Measurements from ENCODE around the gene CYLD. TPM values are rescaled to one million over a fixed set of nuclear protein-coding genes. Genes with fewer than 3 reads are reported as not detected.

CYLD gene
- total RNA-seq, 1 experiment from 2014 or later, result 12.5 TPM

- no CpG with 5 or more reads among the region's 6 CpGs for WGBS (ENCODE audit: extremely low coverage, insufficient read length, low lambda C conversion rate)
Measured at GRCh38 chr16:50809561-50809960, 67.7 kb downstream of the CYLD start.

More at GRCh38 chr16:50809561-50809960, 67.7 kb downstream of the CYLD start:
- H3K23ac ChIP-seq (ENCODE audit: insufficient read length, low read depth, low read length), result no peak overlapping the region
- H3K9ac ChIP-seq (ENCODE audit: extremely low read depth, insufficient read length, low read length), result no peak overlapping the region
- no peak overlapping the region for H3K18ac ChIP-seq (ENCODE audit: insufficient read length, low read depth, low read length)
- Mint-ChIP-seq H3K9me3 (no peaks in the 10 kb centered on the region), H3K4me3 (no peak overlapping the region), H3K27ac (no peak overlapping the region; a peak in 1 of 7 replicates), H3K27me3 (ENCODE audit: low read depth) (peaks cover 3% of the 10 kb centered on the region; the same call in 1 of the 2 replicates), H3K4me1 (peaks cover 18 to 23% of the 10 kb centered on the region in 2 experiments), H3K36me3 (ENCODE audit: insufficient read depth in 1 of 3, low read depth in 3 of 3) (no peaks in the 10 kb centered on the region; a peak in 1 of 7 replicates)
- H3K56ac ChIP-seq (ENCODE audit: insufficient read length, low read depth, low read length), result no peak overlapping the region
- H4K20me1 ChIP-seq (ENCODE audit: control insufficient read depth, insufficient read depth, insufficient read length), result no peaks in the 10 kb centered on the region
- no peak overlapping the region for H3K4me2 ChIP-seq (ENCODE audit: insufficient read depth, insufficient read length, low read length)
- H4K5ac ChIP-seq (ENCODE audit: insufficient read length, low read depth, low read length), result no peak overlapping the region
- H2BK15ac ChIP-seq (ENCODE audit: low read depth, low read length), result no peak overlapping the region
- no peak overlapping the region for H3T11ph ChIP-seq (ENCODE audit: low read length)
- H3K9me3 ChIP-seq (ENCODE audit: control insufficient read depth, low read depth, low read length), result no peaks in the 10 kb centered on the region
- H3K79me1 ChIP-seq (ENCODE audit: insufficient read depth, low read depth, low read length, poor library complexity, severe bottlenecking), result no peaks in the 10 kb centered on the region
- no peaks in the 10 kb centered on the region for H3K79me2 ChIP-seq (ENCODE audit: insufficient read depth, low read length)
- H3K27ac ChIP-seq (ENCODE audit: insufficient read length, low read depth, low read length), result no peak overlapping the region
- no peak overlapping the region for H2AFZ ChIP-seq (ENCODE audit: low read length)
- H4K91ac ChIP-seq (ENCODE audit: insufficient read length, low read depth, low read length), result no peak overlapping the region
- no peaks in the 10 kb centered on the region for H3K27me3 ChIP-seq (ENCODE audit: insufficient read depth, low read length)
- no peak overlapping the region for H2AK5ac ChIP-seq (ENCODE audit: insufficient read length, low read length)
- H2BK20ac ChIP-seq (ENCODE audit: low read depth, low read length, poor library complexity, severe bottlenecking), result no peak overlapping the region
- H4K8ac ChIP-seq (replicated peaks; ENCODE audit: insufficient read length, low read depth, low read length), result no peak overlapping the region
- H3K14ac ChIP-seq (ENCODE audit: insufficient read depth, low read length), result no peak overlapping the region
- H3K4ac ChIP-seq (ENCODE audit: low read depth, low read length), result no peak overlapping the region
- H2BK5ac ChIP-seq (ENCODE audit: insufficient read length, low read length), result no peak overlapping the region
- H3K23me2 ChIP-seq (ENCODE audit: insufficient read length, low read depth, low read length, poor library complexity, severe bottlenecking), result no peaks in the 10 kb centered on the region
- no peak overlapping the region for H2BK120ac ChIP-seq (ENCODE audit: low read depth, low read length, poor library complexity, severe bottlenecking)
- no peaks in the 10 kb centered on the region for H3K4me1 ChIP-seq (ENCODE audit: insufficient read depth, low read length)
- DNase-seq, result no peak
- TF ChIP-seq CTCF (conservative IDR thresholded peaks at IDR 0.05), result no peak
- no peak overlapping the region for H2BK12ac ChIP-seq (ENCODE audit: insufficient read length, low read depth, low read length)

Data from H9 (cell line).